Measurements from ENCODE around the gene NRIP1. TPM values are rescaled to one million over a fixed set of nuclear protein-coding genes. Genes with fewer than 3 reads are reported as not detected.

Gene NRIP1
- total RNA-seq, 1 experiment from 2014 or later = 10.4 TPM

DNA sequence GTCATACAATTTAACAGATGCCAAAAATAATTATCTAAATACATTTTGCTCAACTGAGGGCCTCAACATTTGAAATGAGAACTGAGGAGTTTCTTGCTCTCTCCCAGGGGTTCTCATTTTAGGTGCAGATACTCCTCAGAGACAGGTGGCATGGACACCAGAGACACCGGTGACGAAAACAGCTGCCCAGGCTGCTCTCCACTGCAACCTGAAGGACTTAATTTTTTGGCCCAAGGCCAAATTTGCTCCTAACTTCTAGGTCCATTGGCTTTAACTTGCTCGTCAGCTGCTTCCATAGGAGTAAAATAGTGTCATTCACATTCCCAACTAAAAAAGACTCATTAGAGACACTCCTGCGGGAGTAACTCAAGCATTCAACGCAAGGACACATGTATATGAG, 87.0 kb downstream of the NRIP1 start:
- H3K27ac ChIP-seq (ENCODE audit: insufficient read length, low read depth, low read length) = no peak overlapping the region

More for the DNA sequence above, 87.0 kb downstream of the NRIP1 start:
- no peak overlapping the region for H2AK5ac ChIP-seq (ENCODE audit: insufficient read length, low read length)
- Mint-ChIP-seq H3K4me1 (peaks cover 8 to 11% of the 10 kb centered on the region in 2 experiments), H3K36me3 (ENCODE audit: insufficient read depth in 1 of 3, low read depth in 3 of 3) (peaks cover 0 to 7% (median 2%) of the 10 kb centered on the region in 3 experiments; a peak in 2 of 7 replicates), H3K27ac (no peak overlapping the region), H3K9me3 (no peaks in the 10 kb centered on the region), H3K4me3 (no peak overlapping the region), H3K27me3 (ENCODE audit: low read depth) (no peaks in the 10 kb centered on the region)
- no peak overlapping the region for H4K91ac ChIP-seq (ENCODE audit: insufficient read length, low read depth, low read length)
- H3K4me1 ChIP-seq (ENCODE audit: insufficient read depth, low read length) = no peaks in the 10 kb centered on the region
- TF ChIP-seq, protein P1, sequence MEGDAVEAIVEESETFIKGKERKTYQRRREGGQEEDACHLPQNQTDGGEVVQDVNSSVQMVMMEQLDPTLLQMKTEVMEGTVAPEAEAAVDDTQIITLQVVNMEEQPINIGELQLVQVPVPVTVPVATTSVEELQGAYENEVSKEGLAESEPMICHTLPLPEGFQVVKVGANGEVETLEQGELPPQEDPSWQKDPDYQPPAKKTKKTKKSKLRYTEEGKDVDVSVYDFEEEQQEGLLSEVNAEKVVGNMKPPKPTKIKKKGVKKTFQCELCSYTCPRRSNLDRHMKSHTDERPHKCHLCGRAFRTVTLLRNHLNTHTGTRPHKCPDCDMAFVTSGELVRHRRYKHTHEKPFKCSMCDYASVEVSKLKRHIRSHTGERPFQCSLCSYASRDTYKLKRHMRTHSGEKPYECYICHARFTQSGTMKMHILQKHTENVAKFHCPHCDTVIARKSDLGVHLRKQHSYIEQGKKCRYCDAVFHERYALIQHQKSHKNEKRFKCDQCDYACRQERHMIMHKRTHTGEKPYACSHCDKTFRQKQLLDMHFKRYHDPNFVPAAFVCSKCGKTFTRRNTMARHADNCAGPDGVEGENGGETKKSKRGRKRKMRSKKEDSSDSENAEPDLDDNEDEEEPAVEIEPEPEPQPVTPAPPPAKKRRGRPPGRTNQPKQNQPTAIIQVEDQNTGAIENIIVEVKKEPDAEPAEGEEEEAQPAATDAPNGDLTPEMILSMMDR (conservative IDR thresholded peaks at IDR 0.05) = no peak
- H3K14ac ChIP-seq (ENCODE audit: insufficient read depth, low read length) = no peak overlapping the region
- H3T11ph ChIP-seq (ENCODE audit: low read length) = no peak overlapping the region
- H4K8ac ChIP-seq (replicated peaks; ENCODE audit: insufficient read length, low read depth, low read length) = no peak overlapping the region
- H3K23me2 ChIP-seq (ENCODE audit: insufficient read length, low read depth, low read length, poor library complexity, severe bottlenecking) = no peaks in the 10 kb centered on the region
- H3K9ac ChIP-seq (ENCODE audit: extremely low read depth, insufficient read length, low read length) = no peak overlapping the region
- H3K9me3 ChIP-seq (ENCODE audit: control insufficient read depth, low read depth, low read length) = no peaks in the 10 kb centered on the region
- no peak for DNase-seq
- H3K23ac ChIP-seq (ENCODE audit: insufficient read length, low read depth, low read length) = no peak overlapping the region
- no peaks in the 10 kb centered on the region for H3K79me1 ChIP-seq (ENCODE audit: insufficient read depth, low read depth, low read length, poor library complexity, severe bottlenecking)
- H4K5ac ChIP-seq (ENCODE audit: insufficient read length, low read depth, low read length) = no peak overlapping the region
- H2BK20ac ChIP-seq (ENCODE audit: low read depth, low read length, poor library complexity, severe bottlenecking) = no peak overlapping the region
- no peaks in the 10 kb centered on the region for H3K27me3 ChIP-seq (ENCODE audit: insufficient read depth, low read length)
- no peak overlapping the region for H2BK12ac ChIP-seq (ENCODE audit: insufficient read length, low read depth, low read length)
- no peak overlapping the region for H2AFZ ChIP-seq (ENCODE audit: low read length)
- no peak overlapping the region for H3K18ac ChIP-seq (ENCODE audit: insufficient read length, low read depth, low read length)
- no peak overlapping the region for H2BK120ac ChIP-seq (ENCODE audit: low read depth, low read length, poor library complexity, severe bottlenecking)
- H2BK15ac ChIP-seq (ENCODE audit: low read depth, low read length) = no peak overlapping the region
- no peak overlapping the region for H3K4me2 ChIP-seq (ENCODE audit: insufficient read depth, insufficient read length, low read length)
- WGBS (ENCODE audit: extremely low coverage, insufficient read length, low lambda C conversion rate) = no CpG with 5 or more reads among the region's 5 CpGs
- H4K20me1 ChIP-seq (ENCODE audit: control insufficient read depth, insufficient read depth, insufficient read length) = no peaks in the 10 kb centered on the region
- no peak overlapping the region for H3K56ac ChIP-seq (ENCODE audit: insufficient read length, low read depth, low read length)
- H3K4ac ChIP-seq (ENCODE audit: low read depth, low read length) = no peak overlapping the region
- no peaks in the 10 kb centered on the region for H3K79me2 ChIP-seq (ENCODE audit: insufficient read depth, low read length)
- no peak overlapping the region for H2BK5ac ChIP-seq (ENCODE audit: insufficient read length, low read length)
